ENCODE results near the gene PTK7. TPM values are rescaled to one million over a fixed set of nuclear protein-coding genes. Genes with fewer than 3 reads are reported as not detected.
A peak's percentile ranks its signal among the peaks of the same experiment; 100 is the strongest.

Gene PTK7
- total RNA-seq, 1 donor, result 1.8 TPM

- Histone ChIP-seq H3K27me3 (ENCODE audit: insufficient read depth, low read length) (no peaks in the 10 kb centered on the region), H3K4me1 (ENCODE audit: insufficient read depth, low read length) (peaks cover 45% of the 10 kb centered on the region), H3K9me3 (ENCODE audit: low read depth, low read length) (no peaks in the 10 kb centered on the region), H3K4me3 (ENCODE audit: low read length) (peak overlapping the region; percentile 72)
Observed at GRCh38 chr6:43181621-43181941, 105.5 kb downstream of the PTK7 start.

GRCh38 chr6:43181942-43182860 lies 106.1 kb downstream of the PTK7 start, which contains the start of gene CUL9:
TSS of gene CUL9 (plus strand) at chr6:43182196. CDS start at chr6:43184311, 2,115 bp downstream.
- H3K9me3 ChIP-seq (ENCODE audit: low read depth, low read length), result no peaks in the 10 kb centered on the region
- H3K4me1 ChIP-seq (ENCODE audit: insufficient read depth, low read length), result peaks cover 45% of the 10 kb centered on the region
- peak within 1 kb of the TSS; percentile 72 for H3K4me3 ChIP-seq (ENCODE audit: low read length)
- no peaks in the 10 kb centered on the region for H3K27me3 ChIP-seq (ENCODE audit: insufficient read depth, low read length)

GRCh38 chr6:43183441-43183840 lies 107.3 kb downstream of the PTK7 start:
- H3K4me1 ChIP-seq (ENCODE audit: insufficient read depth, low read length), result peaks cover 45% of the 10 kb centered on the region
- H3K4me3 ChIP-seq (ENCODE audit: low read length), result no peak overlapping the region
- no peaks in the 10 kb centered on the region for H3K9me3 ChIP-seq (ENCODE audit: low read depth, low read length)
- H3K27me3 ChIP-seq (ENCODE audit: insufficient read depth, low read length), result no peaks in the 10 kb centered on the region

- H3K4me1 ChIP-seq (ENCODE audit: insufficient read depth, low read length), result peaks cover 45% of the 10 kb centered on the region
- H3K4me3 ChIP-seq (ENCODE audit: low read length), result no peak overlapping the region
- no peaks in the 10 kb centered on the region for H3K9me3 ChIP-seq (ENCODE audit: low read depth, low read length)
- no peaks in the 10 kb centered on the region for H3K27me3 ChIP-seq (ENCODE audit: insufficient read depth, low read length)
Observed at GRCh38 chr6:43184268-43184985, 108.3 kb downstream of the PTK7 start.

GRCh38 chr6:43185391-43185985 lies 109.4 kb downstream of the PTK7 start:
- Histone ChIP-seq H3K9me3 (ENCODE audit: low read depth, low read length) (no peaks in the 10 kb centered on the region), H3K4me3 (ENCODE audit: low read length) (no peak overlapping the region), H3K27me3 (ENCODE audit: insufficient read depth, low read length) (no peaks in the 10 kb centered on the region), H3K4me1 (ENCODE audit: insufficient read depth, low read length) (peaks cover 45% of the 10 kb centered on the region)

GRCh38 chr6:43186019-43186418 lies 109.9 kb downstream of the PTK7 start:
- Histone ChIP-seq H3K27me3 (ENCODE audit: insufficient read depth, low read length) (no peaks in the 10 kb centered on the region), H3K9me3 (ENCODE audit: low read depth, low read length) (no peaks in the 10 kb centered on the region), H3K4me3 (ENCODE audit: low read length) (no peak overlapping the region), H3K4me1 (ENCODE audit: insufficient read depth, low read length) (peaks cover 43% of the 10 kb centered on the region)

GRCh38 chr6:43186706-43187105 lies 110.6 kb downstream of the PTK7 start:
- H3K9me3 ChIP-seq (ENCODE audit: low read depth, low read length), result no peaks in the 10 kb centered on the region
- no peak overlapping the region for H3K4me3 ChIP-seq (ENCODE audit: low read length)
- no peaks in the 10 kb centered on the region for H3K27me3 ChIP-seq (ENCODE audit: insufficient read depth, low read length)
- peaks cover 36% of the 10 kb centered on the region for H3K4me1 ChIP-seq (ENCODE audit: insufficient read depth, low read length)

- Histone ChIP-seq H3K9me3 (ENCODE audit: low read depth, low read length) (no peaks in the 10 kb centered on the region), H3K4me1 (ENCODE audit: insufficient read depth, low read length) (peaks cover 28% of the 10 kb centered on the region), H3K27me3 (ENCODE audit: insufficient read depth, low read length) (no peaks in the 10 kb centered on the region), H3K4me3 (ENCODE audit: low read length) (no peak overlapping the region)
Observed at GRCh38 chr6:43187821-43188220, 111.7 kb downstream of the PTK7 start.

- Histone ChIP-seq H3K4me1 (ENCODE audit: insufficient read depth, low read length) (peaks cover 22% of the 10 kb centered on the region), H3K9me3 (ENCODE audit: low read depth, low read length) (no peaks in the 10 kb centered on the region), H3K27me3 (ENCODE audit: insufficient read depth, low read length) (no peaks in the 10 kb centered on the region), H3K4me3 (ENCODE audit: low read length) (no peak overlapping the region)
Observed at GRCh38 chr6:43188426-43188825, 112.3 kb downstream of the PTK7 start.

- peaks cover 12% of the 10 kb centered on the region for H3K4me1 ChIP-seq (ENCODE audit: insufficient read depth, low read length)
- no peaks in the 10 kb centered on the region for H3K9me3 ChIP-seq (ENCODE audit: low read depth, low read length)
- H3K27me3 ChIP-seq (ENCODE audit: insufficient read depth, low read length), result no peaks in the 10 kb centered on the region
- H3K4me3 ChIP-seq (ENCODE audit: low read length), result no peak overlapping the region
Observed at GRCh38 chr6:43189776-43190304, 113.7 kb downstream of the PTK7 start.

GRCh38 chr6:43192911-43193310 lies 116.8 kb downstream of the PTK7 start:
- Histone ChIP-seq H3K27me3 (ENCODE audit: insufficient read depth, low read length) (no peaks in the 10 kb centered on the region), H3K4me3 (ENCODE audit: low read length) (no peak overlapping the region), H3K4me1 (ENCODE audit: insufficient read depth, low read length) (no peaks in the 10 kb centered on the region), H3K9me3 (ENCODE audit: low read depth, low read length) (no peaks in the 10 kb centered on the region)

GRCh38 chr6:43193929-43194328 lies 117.8 kb downstream of the PTK7 start:
- H3K9me3 ChIP-seq (ENCODE audit: low read depth, low read length), result no peaks in the 10 kb centered on the region
- H3K4me1 ChIP-seq (ENCODE audit: insufficient read depth, low read length), result no peaks in the 10 kb centered on the region
- H3K27me3 ChIP-seq (ENCODE audit: insufficient read depth, low read length), result no peaks in the 10 kb centered on the region
- no peak overlapping the region for H3K4me3 ChIP-seq (ENCODE audit: low read length)

- H3K4me1 ChIP-seq (ENCODE audit: insufficient read depth, low read length), result no peaks in the 10 kb centered on the region
- no peaks in the 10 kb centered on the region for H3K9me3 ChIP-seq (ENCODE audit: low read depth, low read length)
- H3K4me3 ChIP-seq (ENCODE audit: low read length), result no peak overlapping the region
- H3K27me3 ChIP-seq (ENCODE audit: insufficient read depth, low read length), result no peaks in the 10 kb centered on the region
Observed at GRCh38 chr6:43196337-43196736, 120.2 kb downstream of the PTK7 start.

- H3K9me3 ChIP-seq (ENCODE audit: low read depth, low read length), result no peaks in the 10 kb centered on the region
- no peaks in the 10 kb centered on the region for H3K27me3 ChIP-seq (ENCODE audit: insufficient read depth, low read length)
- no peak overlapping the region for H3K4me3 ChIP-seq (ENCODE audit: low read length)
- no peaks in the 10 kb centered on the region for H3K4me1 ChIP-seq (ENCODE audit: insufficient read depth, low read length)
Observed at GRCh38 chr6:43199912-43200311, 123.8 kb downstream of the PTK7 start.

- no peaks in the 10 kb centered on the region for H3K9me3 ChIP-seq (ENCODE audit: low read depth, low read length)
- H3K27me3 ChIP-seq (ENCODE audit: insufficient read depth, low read length), result no peaks in the 10 kb centered on the region
- H3K4me3 ChIP-seq (ENCODE audit: low read length), result no peak overlapping the region
- no peaks in the 10 kb centered on the region for H3K4me1 ChIP-seq (ENCODE audit: insufficient read depth, low read length)
Observed at GRCh38 chr6:43200541-43200940, 124.4 kb downstream of the PTK7 start.

All from mononuclear cell (primary cell).